GM18520 (cell line): Measurements from ENCODE around the gene DDO.

Source experiments
- ATAC-seq: cut with Tn5 transposase; IDR thresholded peaks from one replicate; pipeline ENCODE4 v1.9.1; 2021; ENCODE audit not compliant: unreplicated experiment

Gene DDO

DNA sequence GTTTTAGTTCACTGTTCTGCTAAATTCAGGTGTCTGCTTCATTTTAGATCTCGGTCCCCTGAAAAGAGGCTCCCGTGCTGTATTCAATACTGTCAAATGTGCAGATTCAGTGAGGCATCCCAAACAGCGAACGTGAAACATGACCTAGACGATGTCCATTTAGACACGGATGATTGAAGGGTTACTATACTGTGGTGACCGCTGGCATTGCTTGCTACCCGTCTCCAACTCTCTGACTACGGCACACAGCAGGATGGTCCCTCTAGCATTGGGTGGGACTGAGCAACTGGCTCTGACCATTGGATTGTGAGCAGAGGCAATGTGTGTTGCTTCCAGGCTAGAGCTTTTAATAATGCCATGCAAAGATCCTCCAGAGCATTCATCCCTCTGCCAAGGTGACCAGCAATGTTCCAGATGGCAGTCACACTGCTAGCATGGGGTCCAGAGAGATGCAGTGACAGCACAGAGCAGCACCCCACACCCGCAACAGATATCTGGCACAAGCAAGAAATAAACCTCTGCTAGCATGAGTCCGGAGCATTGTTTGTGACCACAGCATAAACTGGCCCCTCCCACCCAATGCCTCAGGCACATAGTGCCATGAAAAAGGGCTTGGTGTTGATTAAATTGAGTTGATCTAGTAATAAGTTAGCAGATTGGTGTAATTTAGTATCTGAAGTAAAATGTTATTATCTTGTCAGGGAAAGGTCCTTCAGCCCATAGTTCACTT is 66.2 kb downstream of the DDO start:
- ATAC-seq = no peak

DNA sequence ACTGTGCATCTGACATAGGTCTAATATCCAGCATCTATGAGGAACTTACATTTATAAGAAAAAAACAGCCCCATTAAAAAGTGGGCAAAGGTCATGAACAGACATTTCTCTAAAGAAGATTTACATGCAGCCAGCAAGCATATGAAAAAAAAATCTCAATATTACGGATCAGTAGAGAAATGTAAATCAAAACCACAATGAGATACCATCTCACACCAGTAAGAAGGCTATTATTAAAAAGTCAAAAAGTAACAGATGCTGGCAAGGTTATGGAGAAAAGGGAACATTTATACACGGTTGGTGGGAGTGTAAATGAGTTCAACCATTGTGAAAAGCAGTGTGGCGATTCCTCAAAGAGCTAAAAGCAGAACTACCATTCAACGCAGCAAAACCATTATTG is 70.3 kb downstream of the DDO start:
- ATAC-seq = no peak

DNA sequence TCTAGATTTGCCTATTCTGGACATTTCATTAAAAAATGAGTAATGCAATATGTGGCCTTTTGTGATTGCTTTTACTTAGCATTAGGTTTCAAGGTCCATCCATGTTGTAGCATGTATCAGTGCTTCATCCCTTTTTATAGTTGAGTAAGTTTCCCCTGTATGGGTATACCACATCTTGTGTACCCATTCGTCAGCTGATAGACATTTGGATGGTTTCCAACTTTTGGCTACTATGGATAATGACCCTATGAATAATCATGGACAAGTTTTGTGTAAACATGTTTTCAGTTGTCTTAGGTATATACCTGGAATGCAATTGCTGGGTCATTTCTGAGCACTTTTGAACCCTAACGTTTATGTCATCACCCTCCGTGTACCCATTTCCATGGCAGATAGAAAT is 72.6 kb downstream of the DDO start:
- no peak for ATAC-seq
